Measurements from ENCODE around the gene KCNH1. TPM values are rescaled to one million over a fixed set of nuclear protein-coding genes. Genes with fewer than 3 reads are reported as not detected.

KCNH1 gene
- total RNA-seq, 1 donor from 2014 or later, result not detected

GRCh38 chr1:210688512-210689234 is 445.3 kb downstream of the KCNH1 start:
- intact Hi-C loops (cut with micrococcal nuclease), result no loop called here
- H3K27ac Mint-ChIP-seq, result no peak overlapping the region
- DNase-seq (ENCODE audit: low spot score), result no peak

GRCh38 chr1:210687582-210688279 is 446.2 kb downstream of the KCNH1 start:
- Mint-ChIP-seq H3K36me3 (ENCODE audit: low read depth) (no peaks in the 10 kb centered on the region), H3K27me3 (ENCODE audit: insufficient read depth) (no peaks in the 10 kb centered on the region), H3K27ac (no peak overlapping the region), H3K4me1 (ENCODE audit: low read depth) (no peaks in the 10 kb centered on the region), H3K9me3 (no peaks in the 10 kb centered on the region), H3K4me3 (no peak overlapping the region)
- no peak for DNase-seq (ENCODE audit: low spot score)
- intact Hi-C loops (cut with micrococcal nuclease), result no loop called here

More at GRCh38 chr1:210688512-210689234, 445.3 kb downstream of the KCNH1 start:
- H3K9me3 Mint-ChIP-seq, result no peaks in the 10 kb centered on the region
- H3K4me3 Mint-ChIP-seq, result no peak overlapping the region
- no peaks in the 10 kb centered on the region for H3K4me1 Mint-ChIP-seq (ENCODE audit: low read depth)
- H3K36me3 Mint-ChIP-seq (ENCODE audit: low read depth), result no peaks in the 10 kb centered on the region
- no peaks in the 10 kb centered on the region for H3K27me3 Mint-ChIP-seq (ENCODE audit: insufficient read depth)

GRCh38 chr1:210686841-210687240 is 447.1 kb downstream of the KCNH1 start:
- H3K36me3 Mint-ChIP-seq (ENCODE audit: low read depth), result no peaks in the 10 kb centered on the region

GRCh38 chr1:210685295-210685650 is 448.7 kb downstream of the KCNH1 start:
- Mint-ChIP-seq H3K9me3 (no peaks in the 10 kb centered on the region), H3K27me3 (ENCODE audit: insufficient read depth) (no peaks in the 10 kb centered on the region), H3K4me3 (no peak overlapping the region), H3K36me3 (ENCODE audit: low read depth) (no peaks in the 10 kb centered on the region), H3K27ac (no peak overlapping the region), H3K4me1 (ENCODE audit: low read depth) (no peaks in the 10 kb centered on the region)
- intact Hi-C loops (cut with micrococcal nuclease), result no loop called here
- DNase-seq (ENCODE audit: low spot score), result no peak

More at GRCh38 chr1:210686841-210687240, 447.1 kb downstream of the KCNH1 start:
- H3K4me3 Mint-ChIP-seq, result no peak overlapping the region
- no peak overlapping the region for H3K27ac Mint-ChIP-seq
- no peaks in the 10 kb centered on the region for H3K9me3 Mint-ChIP-seq
- no peaks in the 10 kb centered on the region for H3K27me3 Mint-ChIP-seq (ENCODE audit: insufficient read depth)
- no peak for DNase-seq (ENCODE audit: low spot score)
- no peaks in the 10 kb centered on the region for H3K4me1 Mint-ChIP-seq (ENCODE audit: low read depth)
- intact Hi-C loops (cut with micrococcal nuclease), result no loop called here

GRCh38 chr1:210684466-210685294 is 449.3 kb downstream of the KCNH1 start:
- no peaks in the 10 kb centered on the region for H3K4me1 Mint-ChIP-seq (ENCODE audit: low read depth)
- intact Hi-C loops (cut with micrococcal nuclease), result no loop called here
- no peaks in the 10 kb centered on the region for H3K27me3 Mint-ChIP-seq (ENCODE audit: insufficient read depth)
- no peaks in the 10 kb centered on the region for H3K9me3 Mint-ChIP-seq
- DNase-seq (ENCODE audit: low spot score), result no peak
- H3K27ac Mint-ChIP-seq, result no peak overlapping the region
- H3K4me3 Mint-ChIP-seq, result no peak overlapping the region
- H3K36me3 Mint-ChIP-seq (ENCODE audit: low read depth), result no peaks in the 10 kb centered on the region

GRCh38 chr1:210683403-210684047 is 450.4 kb downstream of the KCNH1 start:
- no peaks in the 10 kb centered on the region for H3K27me3 Mint-ChIP-seq (ENCODE audit: insufficient read depth)
- H3K4me3 Mint-ChIP-seq, result no peak overlapping the region
- H3K4me1 Mint-ChIP-seq (ENCODE audit: low read depth), result no peaks in the 10 kb centered on the region
- no peaks in the 10 kb centered on the region for H3K36me3 Mint-ChIP-seq (ENCODE audit: low read depth)
- intact Hi-C loops (cut with micrococcal nuclease), result no loop called here
- no peaks in the 10 kb centered on the region for H3K9me3 Mint-ChIP-seq
- DNase-seq (ENCODE audit: low spot score), result no peak
- no peak overlapping the region for H3K27ac Mint-ChIP-seq

- Mint-ChIP-seq H3K27me3 (ENCODE audit: insufficient read depth) (no peaks in the 10 kb centered on the region), H3K27ac (no peak overlapping the region), H3K4me3 (no peak overlapping the region), H3K4me1 (ENCODE audit: low read depth) (no peaks in the 10 kb centered on the region), H3K9me3 (no peaks in the 10 kb centered on the region), H3K36me3 (ENCODE audit: low read depth) (no peaks in the 10 kb centered on the region)
- no peak for DNase-seq (ENCODE audit: low spot score)
- intact Hi-C loops (cut with micrococcal nuclease), result no loop called here
Observed at GRCh38 chr1:210681158-210681557, 452.8 kb downstream of the KCNH1 start.

- Mint-ChIP-seq H3K27ac (no peak overlapping the region), H3K9me3 (no peaks in the 10 kb centered on the region), H3K4me1 (ENCODE audit: low read depth) (no peaks in the 10 kb centered on the region), H3K27me3 (ENCODE audit: insufficient read depth) (no peaks in the 10 kb centered on the region), H3K36me3 (ENCODE audit: low read depth) (no peaks in the 10 kb centered on the region), H3K4me3 (no peak overlapping the region)
- intact Hi-C loops (cut with micrococcal nuclease), result no loop called here
- no peak for DNase-seq (ENCODE audit: low spot score)
Observed at GRCh38 chr1:210678306-210678705, 455.6 kb downstream of the KCNH1 start.

- Mint-ChIP-seq H3K27me3 (ENCODE audit: insufficient read depth) (no peaks in the 10 kb centered on the region), H3K4me1 (ENCODE audit: low read depth) (no peaks in the 10 kb centered on the region), H3K36me3 (ENCODE audit: low read depth) (no peaks in the 10 kb centered on the region), H3K4me3 (no peak overlapping the region), H3K9me3 (no peaks in the 10 kb centered on the region), H3K27ac (no peak overlapping the region)
- no peak for DNase-seq (ENCODE audit: low spot score)
- intact Hi-C loops (cut with micrococcal nuclease), result no loop called here
Observed at GRCh38 chr1:210677533-210677932, 456.4 kb downstream of the KCNH1 start.

- Mint-ChIP-seq H3K9me3 (no peaks in the 10 kb centered on the region), H3K4me3 (no peak overlapping the region), H3K36me3 (ENCODE audit: low read depth) (no peaks in the 10 kb centered on the region), H3K27me3 (ENCODE audit: insufficient read depth) (no peaks in the 10 kb centered on the region), H3K27ac (no peak overlapping the region), H3K4me1 (ENCODE audit: low read depth) (no peaks in the 10 kb centered on the region)
- intact Hi-C loops (cut with micrococcal nuclease), result no loop called here
- DNase-seq (ENCODE audit: low spot score), result no peak
Observed at GRCh38 chr1:210676539-210676938, 457.4 kb downstream of the KCNH1 start.

GRCh38 chr1:210674151-210674550 is 459.8 kb downstream of the KCNH1 start:
- intact Hi-C loops (cut with micrococcal nuclease), result no loop called here
- no peaks in the 10 kb centered on the region for H3K4me1 Mint-ChIP-seq (ENCODE audit: low read depth)
- H3K27ac Mint-ChIP-seq, result no peak overlapping the region
- H3K36me3 Mint-ChIP-seq (ENCODE audit: low read depth), result no peaks in the 10 kb centered on the region
- DNase-seq (ENCODE audit: low spot score), result no peak
- no peaks in the 10 kb centered on the region for H3K27me3 Mint-ChIP-seq (ENCODE audit: insufficient read depth)
- no peaks in the 10 kb centered on the region for H3K9me3 Mint-ChIP-seq
- no peak overlapping the region for H3K4me3 Mint-ChIP-seq

GRCh38 chr1:210669951-210670350 is 464.0 kb downstream of the KCNH1 start:
- Mint-ChIP-seq H3K36me3 (ENCODE audit: low read depth) (no peaks in the 10 kb centered on the region), H3K27ac (no peak overlapping the region), H3K9me3 (no peaks in the 10 kb centered on the region), H3K4me3 (no peak overlapping the region), H3K27me3 (ENCODE audit: insufficient read depth) (no peaks in the 10 kb centered on the region), H3K4me1 (ENCODE audit: low read depth) (no peaks in the 10 kb centered on the region)
- intact Hi-C loops (cut with micrococcal nuclease), result no loop called here
- DNase-seq (ENCODE audit: low spot score), result no peak
